ENCODE data around the gene ARRDC1.

ARRDC1 gene

DNA sequence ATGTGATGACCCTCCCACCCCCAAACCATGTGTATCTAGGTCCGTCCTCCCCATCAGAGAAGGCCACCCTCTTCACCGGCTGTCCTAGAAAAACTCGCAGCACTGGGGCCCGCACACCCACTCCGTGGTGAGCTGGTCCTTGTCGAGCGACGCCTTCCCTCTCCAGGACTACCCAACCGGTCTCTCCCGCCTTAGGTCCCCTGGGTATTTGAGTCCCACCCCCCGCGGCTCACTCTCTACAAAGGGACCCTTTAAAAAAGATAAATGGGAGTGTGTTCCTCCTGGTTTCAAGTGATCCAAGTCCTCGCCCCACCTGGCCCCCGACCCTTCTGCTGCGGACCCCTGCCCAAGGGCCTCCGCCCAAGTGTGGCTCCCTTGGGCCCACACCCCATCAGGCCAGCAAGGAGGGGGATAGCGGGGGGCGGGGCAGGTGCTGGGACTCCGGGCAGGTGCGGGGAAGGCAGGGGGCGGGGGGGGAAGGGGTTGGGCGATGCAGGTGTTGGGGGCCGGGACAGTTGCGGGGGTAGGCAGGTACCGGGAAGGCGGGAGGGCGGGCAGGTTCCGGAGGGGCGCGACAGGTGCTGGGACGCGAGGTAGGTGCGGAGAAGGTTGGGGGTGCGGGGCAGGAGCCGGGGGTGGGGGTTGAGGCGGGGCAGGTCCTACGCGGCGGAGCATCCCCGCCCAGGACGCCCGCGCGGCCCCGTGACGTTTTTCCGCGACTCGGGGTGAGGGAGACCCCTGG, 970 bp upstream of the ARRDC1 start:
- no peak for DNase-seq (ENCODE audit: low read depth)
- TF ChIP-seq, protein P1, sequence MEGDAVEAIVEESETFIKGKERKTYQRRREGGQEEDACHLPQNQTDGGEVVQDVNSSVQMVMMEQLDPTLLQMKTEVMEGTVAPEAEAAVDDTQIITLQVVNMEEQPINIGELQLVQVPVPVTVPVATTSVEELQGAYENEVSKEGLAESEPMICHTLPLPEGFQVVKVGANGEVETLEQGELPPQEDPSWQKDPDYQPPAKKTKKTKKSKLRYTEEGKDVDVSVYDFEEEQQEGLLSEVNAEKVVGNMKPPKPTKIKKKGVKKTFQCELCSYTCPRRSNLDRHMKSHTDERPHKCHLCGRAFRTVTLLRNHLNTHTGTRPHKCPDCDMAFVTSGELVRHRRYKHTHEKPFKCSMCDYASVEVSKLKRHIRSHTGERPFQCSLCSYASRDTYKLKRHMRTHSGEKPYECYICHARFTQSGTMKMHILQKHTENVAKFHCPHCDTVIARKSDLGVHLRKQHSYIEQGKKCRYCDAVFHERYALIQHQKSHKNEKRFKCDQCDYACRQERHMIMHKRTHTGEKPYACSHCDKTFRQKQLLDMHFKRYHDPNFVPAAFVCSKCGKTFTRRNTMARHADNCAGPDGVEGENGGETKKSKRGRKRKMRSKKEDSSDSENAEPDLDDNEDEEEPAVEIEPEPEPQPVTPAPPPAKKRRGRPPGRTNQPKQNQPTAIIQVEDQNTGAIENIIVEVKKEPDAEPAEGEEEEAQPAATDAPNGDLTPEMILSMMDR (IDR thresholded peaks at IDR 0.05; ENCODE audit: control insufficient read depth, insufficient read depth, low read depth, low read length, missing control alignments): no peak
- H3K4me3 ChIP-seq (ENCODE audit: control insufficient read depth, low read depth, low read length): peak overlapping the region; percentile 58

DNA sequence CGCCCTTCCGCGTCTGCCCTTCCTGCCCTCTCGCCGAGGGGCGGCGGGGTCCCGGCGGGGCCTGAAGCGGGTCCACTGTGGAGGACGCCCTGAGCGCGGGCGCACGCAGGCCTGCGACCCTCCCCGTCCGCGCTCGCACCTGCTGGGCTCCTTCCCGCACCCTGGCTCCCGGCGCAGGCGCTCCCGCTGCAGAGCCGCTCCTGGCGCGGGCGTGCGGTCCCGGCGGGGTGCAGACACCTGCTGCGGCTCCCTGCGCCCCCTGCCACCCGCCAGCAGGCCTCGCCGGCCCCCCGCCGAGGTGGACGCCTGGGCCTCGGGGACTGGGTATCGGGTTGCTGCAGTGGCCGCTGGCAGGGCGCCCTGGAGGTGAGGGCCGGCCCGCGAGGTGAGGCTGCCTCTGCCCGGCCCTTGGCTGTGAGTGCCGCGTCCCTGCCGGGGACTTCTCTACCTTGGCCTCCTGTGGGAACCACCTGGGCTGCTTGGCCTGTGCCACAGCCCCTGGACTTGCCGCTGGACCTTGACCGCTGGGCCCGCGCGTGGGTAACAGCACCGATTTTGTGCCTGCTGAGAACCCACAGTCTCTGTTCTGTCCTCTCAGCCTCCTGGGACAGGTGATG, 627 bp downstream of the ARRDC1 start:
- peak overlapping the region; percentile 52 for H3K4me3 ChIP-seq (ENCODE audit: control insufficient read depth, low read depth, low read length)
- no peak for DNase-seq (ENCODE audit: low read depth)
- TF ChIP-seq, protein P1 (IDR thresholded peaks at IDR 0.05; ENCODE audit: control insufficient read depth, insufficient read depth, low read depth, low read length, missing control alignments): no peak

DNA sequence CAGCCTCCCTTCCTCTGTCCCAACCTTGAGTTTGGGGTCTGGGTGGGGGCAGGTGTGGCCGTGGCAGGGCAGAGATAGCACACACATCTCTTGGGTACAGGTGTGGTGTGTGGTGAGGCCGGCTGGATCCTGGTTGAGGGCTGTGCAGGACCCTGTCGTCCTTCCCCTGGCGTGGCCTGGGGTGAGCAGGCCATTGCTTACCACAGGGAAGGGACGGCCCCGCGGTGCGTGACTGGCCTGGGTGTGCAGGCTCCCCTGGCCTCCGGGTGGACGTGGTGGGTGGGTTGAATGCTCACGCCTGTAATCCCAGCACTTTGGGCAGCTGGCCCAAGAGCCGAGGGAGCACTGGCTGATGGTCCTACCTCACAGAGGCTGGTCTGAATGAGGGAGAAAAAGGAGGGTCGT, 1.2 kb downstream of the ARRDC1 start:
- TF ChIP-seq, protein P1 (IDR thresholded peaks at IDR 0.05; ENCODE audit: control insufficient read depth, insufficient read depth, low read depth, low read length, missing control alignments): no peak
- no peak for DNase-seq (ENCODE audit: low read depth)
- H3K4me3 ChIP-seq (ENCODE audit: control insufficient read depth, low read depth, low read length): peak overlapping the region; percentile 52

DNA sequence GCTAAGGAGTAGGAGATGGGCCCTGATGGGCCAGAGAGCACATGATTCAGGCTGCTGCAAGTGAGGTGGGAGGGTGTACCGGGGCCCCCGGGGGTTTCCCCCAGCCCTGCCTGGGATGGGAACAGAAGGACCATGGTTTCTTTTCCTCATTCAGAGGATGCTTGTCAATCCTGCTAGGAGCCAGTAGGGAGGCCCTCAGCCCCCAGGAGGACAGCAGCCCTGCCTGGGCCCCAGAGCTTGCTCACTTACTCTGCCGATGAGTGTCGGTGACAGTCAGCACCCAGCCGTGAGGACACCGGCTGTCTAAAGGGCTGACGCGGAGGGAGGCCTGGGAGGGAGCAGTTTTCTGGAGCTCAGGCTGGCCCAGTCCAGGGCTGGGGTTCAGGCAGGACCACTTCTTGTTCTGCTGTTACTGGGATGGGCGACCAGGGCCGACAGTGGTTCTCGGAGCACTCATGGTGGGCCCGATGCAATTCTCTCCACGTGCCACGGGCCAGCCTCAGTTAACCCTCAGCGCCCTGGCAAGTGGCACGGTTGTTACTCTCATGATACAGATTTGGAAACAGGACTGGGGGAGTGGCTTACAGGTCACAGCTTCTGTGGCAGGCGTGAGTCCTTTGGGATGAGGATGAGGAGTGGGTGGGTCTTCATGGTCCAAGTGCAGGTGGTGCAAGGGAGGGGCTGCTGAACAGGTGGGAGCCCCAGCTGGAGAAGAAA, 1.8 kb downstream of the ARRDC1 start:
- H3K4me3 ChIP-seq (ENCODE audit: control insufficient read depth, low read depth, low read length): no peak overlapping the region; the same call in none of the 2 replicates
- no peak for DNase-seq (ENCODE audit: low read depth)

DNA sequence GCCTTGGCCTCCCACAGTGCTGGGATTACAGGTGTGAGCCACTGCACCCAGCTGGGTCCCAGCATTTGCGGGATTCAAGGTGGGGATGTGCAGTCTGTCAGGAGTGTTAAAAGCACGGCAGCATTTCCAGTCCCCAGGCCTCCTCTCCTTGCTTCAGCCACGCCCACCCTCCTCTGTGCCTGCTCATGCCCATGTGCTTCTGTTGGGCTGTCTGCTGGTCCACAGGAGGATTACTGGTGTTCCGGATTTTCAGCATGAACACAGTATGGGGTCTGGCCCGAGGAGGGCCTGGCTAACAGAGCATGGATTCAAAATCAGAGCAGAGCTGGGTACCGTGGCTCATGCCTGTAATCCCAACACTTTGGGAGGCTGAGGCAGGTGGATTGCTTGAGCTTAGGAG, 5.5 kb downstream of the ARRDC1 start:
- no peak for DNase-seq (ENCODE audit: low read depth)
- H3K4me3 ChIP-seq (ENCODE audit: control insufficient read depth, low read depth, low read length): no peak overlapping the region
- TF ChIP-seq, protein P1 (IDR thresholded peaks at IDR 0.05; ENCODE audit: control insufficient read depth, insufficient read depth, low read depth, low read length, missing control alignments): no peak

More for the DNA sequence above, 1.8 kb downstream of the ARRDC1 start:
- TF ChIP-seq, protein P1 (IDR thresholded peaks at IDR 0.05; ENCODE audit: control insufficient read depth, insufficient read depth, low read depth, low read length, missing control alignments): no peak

DNA sequence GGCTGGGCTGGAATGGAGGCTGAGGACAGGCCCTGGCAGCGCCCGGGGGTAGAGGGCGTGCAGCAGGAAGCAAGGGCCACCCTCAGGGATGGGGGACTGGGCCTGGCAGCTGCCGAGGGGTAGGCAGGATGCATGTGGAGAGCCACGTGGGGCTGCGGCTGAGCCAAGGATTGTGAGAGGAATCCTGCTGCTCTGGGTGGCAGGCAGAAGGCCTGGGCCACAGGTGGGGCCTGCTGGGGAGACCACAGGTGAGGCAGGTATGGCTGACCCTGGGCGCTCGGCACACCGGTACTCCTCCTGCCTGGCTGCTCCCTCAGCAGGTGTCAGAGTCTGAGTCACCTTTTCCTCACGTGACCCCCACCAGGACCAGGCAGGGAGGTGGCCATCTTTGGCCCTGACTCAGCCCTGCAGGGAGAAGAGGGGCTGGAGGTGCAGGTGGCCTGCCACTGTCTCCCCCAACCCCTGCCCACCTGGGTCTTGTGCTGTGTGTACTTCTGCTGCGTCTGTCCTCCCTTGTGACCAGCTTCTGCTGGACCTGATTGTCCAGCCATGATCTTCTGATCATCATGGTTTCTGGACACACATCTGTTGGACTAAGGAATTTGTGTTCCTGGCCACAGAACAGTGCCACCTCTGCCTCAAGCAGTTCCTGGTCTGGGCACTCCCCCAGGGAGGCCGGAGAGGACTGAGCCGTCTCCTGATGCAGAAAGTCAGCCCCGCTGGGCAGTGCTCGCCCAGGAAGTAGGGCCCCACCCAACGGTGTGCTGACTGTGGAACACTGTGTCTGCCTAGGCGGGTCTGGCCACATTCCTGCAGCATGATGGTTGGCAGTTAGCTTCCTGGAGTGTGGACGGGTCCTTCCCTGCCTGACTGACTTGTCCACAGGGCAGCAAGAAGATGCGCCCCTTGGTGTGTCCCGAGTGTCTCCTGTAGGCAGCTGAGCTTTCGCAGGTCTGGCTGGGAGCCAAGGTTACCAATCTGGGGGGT, 6.4 kb downstream of the ARRDC1 start:
- no peak overlapping the region for H3K4me3 ChIP-seq (ENCODE audit: control insufficient read depth, low read depth, low read length)
- TF ChIP-seq, protein P1 (IDR thresholded peaks at IDR 0.05; ENCODE audit: control insufficient read depth, insufficient read depth, low read depth, low read length, missing control alignments): no peak
- DNase-seq (ENCODE audit: low read depth): no peak

All from AG09309 (cell line).